Ovary (tissue), 3 donors: ENCODE measurements around the gene GALR1.

ENCODE experiments used
- CTCF ChIP-seq, 3 donors: fragments of 450-650 bp in 2 of 3; fragments of 200-600 bp in 1 of 3; IDR thresholded peaks; one replicate each; pipeline versions ENCODE4 v1.5.1 to v1.8.0; 2016 to 2022; ENCODE audit warnings: antibody characterized with exemption in 3 of 3, mild to moderate bottlenecking in 1 of 3
- EP300 ChIP-seq: sonication (generic); formaldehyde crosslinking; IDR thresholded peaks from one replicate; pipeline ENCODE4 v1.6.1; 2017; ENCODE audit warnings: antibody characterized with exemption
- POLR2A ChIP-seq: fragments of 450-650 bp; IDR thresholded peaks from one replicate; pipeline ENCODE4 v1.6.1; 2017; ENCODE audit warnings: antibody characterized with exemption, mild to moderate bottlenecking, moderate library complexity
- donor health status: DM: no; HTN: no; CAD: no.

GRCh38 chr18:77201506-77201905 is 48.1 kb upstream of the GALR1 start:
- TF ChIP-seq CTCF (IDR thresholded peaks at IDR 0.05) (no peak), EP300 (no peak), POLR2A (no peak)
